Bronchial epithelial cell (primary cell): ENCODE measurements around the gene PDHX. TPM values are rescaled to one million over a fixed set of nuclear protein-coding genes. Genes with fewer than 3 reads are reported as not detected.
"Not testable (repeated sequence)": the region's sequence is repeated elsewhere in the genome, so short reads cannot be mapped to it uniquely, and the experiment has no call there.

Experiments used
- DNase-seq: peaks from one replicate; pipeline ENCODE4 v3.0.0-alpha.2; 2010; ENCODE audit warnings: low read depth
- FAIRE-seq: peaks from 2 replicates; lab custom pipeline; 2011; peaks lifted over from hg19 to GRCh38; lab: Jason Lieb, UNC
- H3K27me3 ChIP-seq: 2 replicates; pipeline ENCODE4 v1.5.1; 2011; ENCODE audit warnings: low read length; ENCODE audit not compliant: control insufficient read depth, insufficient read depth
- H3K36me3 ChIP-seq: 2 replicates; pipeline ENCODE4 v1.5.1; 2011; ENCODE audit warnings: low read length; ENCODE audit not compliant: control insufficient read depth, insufficient read depth
- H3K4me3 ChIP-seq: 2 replicates; pipeline ENCODE4 v1.5.1; 2011; ENCODE audit warnings: mild to moderate bottlenecking, low read depth, low read length, control low read depth
- total RNA-seq: library from RNA; depleted of rRNA; stranded (reverse); fragments of >200 nt; gene quantifications from 2 replicates; pipeline ENCODE4 v1.2.1, GENCODE V29; 2014
- TF ChIP-seq, protein P1 (sequence below): IDR thresholded peaks from 2 replicates; pipeline ENCODE4 v1.5.1; 2011; ENCODE audit warnings: mild to moderate bottlenecking, moderate library complexity, low read length, control low read depth, inconsistent platforms; ENCODE audit not compliant: insufficient read depth, severe bottlenecking

Gene PDHX
- total RNA-seq, 1 donor from 2014 or later: 26.6 TPM

DNA sequence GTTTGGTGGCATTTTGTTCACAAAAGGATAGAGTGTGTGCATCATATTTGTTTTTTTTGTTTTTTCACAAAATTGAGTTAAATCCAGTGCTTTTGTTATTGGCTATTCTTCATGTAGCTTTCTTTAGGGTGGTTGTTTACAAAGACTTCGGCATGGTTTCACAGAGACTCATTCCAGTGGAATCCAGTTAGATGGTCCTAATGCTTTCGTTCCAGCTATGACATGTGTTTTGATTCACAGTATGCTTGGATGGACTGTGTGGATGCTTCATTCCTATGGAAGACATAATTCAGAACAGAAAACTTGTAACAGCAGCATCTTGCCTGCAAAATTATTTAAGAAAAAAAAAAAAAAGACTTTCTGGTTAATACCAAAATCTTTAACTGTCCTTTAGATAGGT lies 97.9 kb downstream of the PDHX start:
- no peak overlapping the region for H3K4me3 ChIP-seq
- no peaks in the 10 kb centered on the region for H3K36me3 ChIP-seq
- TF ChIP-seq, protein P1, sequence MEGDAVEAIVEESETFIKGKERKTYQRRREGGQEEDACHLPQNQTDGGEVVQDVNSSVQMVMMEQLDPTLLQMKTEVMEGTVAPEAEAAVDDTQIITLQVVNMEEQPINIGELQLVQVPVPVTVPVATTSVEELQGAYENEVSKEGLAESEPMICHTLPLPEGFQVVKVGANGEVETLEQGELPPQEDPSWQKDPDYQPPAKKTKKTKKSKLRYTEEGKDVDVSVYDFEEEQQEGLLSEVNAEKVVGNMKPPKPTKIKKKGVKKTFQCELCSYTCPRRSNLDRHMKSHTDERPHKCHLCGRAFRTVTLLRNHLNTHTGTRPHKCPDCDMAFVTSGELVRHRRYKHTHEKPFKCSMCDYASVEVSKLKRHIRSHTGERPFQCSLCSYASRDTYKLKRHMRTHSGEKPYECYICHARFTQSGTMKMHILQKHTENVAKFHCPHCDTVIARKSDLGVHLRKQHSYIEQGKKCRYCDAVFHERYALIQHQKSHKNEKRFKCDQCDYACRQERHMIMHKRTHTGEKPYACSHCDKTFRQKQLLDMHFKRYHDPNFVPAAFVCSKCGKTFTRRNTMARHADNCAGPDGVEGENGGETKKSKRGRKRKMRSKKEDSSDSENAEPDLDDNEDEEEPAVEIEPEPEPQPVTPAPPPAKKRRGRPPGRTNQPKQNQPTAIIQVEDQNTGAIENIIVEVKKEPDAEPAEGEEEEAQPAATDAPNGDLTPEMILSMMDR: no peak
- FAIRE-seq (no peak), DNase-seq (peak; percentile 68)
- no peaks in the 10 kb centered on the region for H3K27me3 ChIP-seq

DNA sequence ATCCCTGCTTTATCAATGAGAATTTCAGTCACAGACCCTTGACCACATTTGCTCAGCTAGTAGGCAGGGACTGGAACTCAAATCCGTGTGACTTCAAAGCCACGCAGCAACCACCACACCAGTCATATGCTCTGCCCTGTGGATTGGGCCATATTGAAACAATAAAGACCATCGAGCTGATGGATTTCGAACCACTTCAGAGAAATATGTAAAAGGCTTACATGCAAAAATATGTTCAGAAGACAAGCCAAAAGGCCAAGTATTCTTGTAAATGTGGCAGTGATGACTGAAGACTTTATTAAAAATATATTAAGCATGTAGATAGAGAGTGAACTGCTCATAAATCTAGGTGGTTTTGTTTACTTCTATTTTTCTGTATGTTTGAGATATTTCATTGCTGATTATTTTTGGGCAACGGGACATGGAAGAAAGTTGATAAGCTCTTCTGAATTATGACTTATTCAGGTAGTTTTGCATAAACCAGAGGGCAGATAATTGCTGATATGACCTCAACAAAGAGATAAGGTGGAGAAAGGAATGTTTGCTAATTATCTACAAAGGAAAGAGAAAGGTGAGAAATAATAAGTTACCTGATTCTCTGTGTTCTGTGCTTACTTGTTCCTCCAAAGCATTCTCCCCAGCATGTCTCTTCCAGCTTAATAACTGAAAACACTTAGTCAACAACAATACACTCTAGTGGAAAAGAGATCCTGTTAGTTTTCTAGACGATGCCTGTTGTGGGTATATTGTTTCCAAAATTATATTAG lies 99.4 kb downstream of the PDHX start:
- Histone ChIP-seq H3K4me3 (no peak overlapping the region), H3K36me3 (no peaks in the 10 kb centered on the region), H3K27me3 (no peaks in the 10 kb centered on the region)
- DNase-seq (no peak), FAIRE-seq (peak; percentile 13)
- TF ChIP-seq, protein P1: no peak

DNA sequence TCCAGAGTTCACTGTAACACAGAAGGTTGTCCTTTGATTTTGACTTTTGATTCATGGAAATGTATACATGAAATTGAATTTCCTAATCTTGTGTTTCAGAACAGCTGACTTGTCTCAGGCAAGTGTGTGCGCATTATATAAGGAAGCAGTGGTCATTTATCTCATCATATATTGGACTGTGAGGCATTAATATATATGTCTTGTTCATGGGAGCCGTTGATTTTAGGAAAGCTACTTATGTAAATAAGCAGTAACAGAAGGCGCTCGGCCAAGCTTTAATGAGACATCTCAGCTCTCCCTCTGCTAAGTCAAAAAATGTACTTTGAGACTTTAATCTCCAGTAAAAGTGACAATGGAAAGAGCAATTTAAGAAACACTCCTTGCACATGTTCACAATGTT lies 100.5 kb downstream of the PDHX start:
- Histone ChIP-seq H3K27me3 (no peaks in the 10 kb centered on the region), H3K4me3 (no peak overlapping the region), H3K36me3 (no peaks in the 10 kb centered on the region)
- FAIRE-seq: no peak
- DNase-seq: no peak
- TF ChIP-seq, protein P1: no peak

DNA sequence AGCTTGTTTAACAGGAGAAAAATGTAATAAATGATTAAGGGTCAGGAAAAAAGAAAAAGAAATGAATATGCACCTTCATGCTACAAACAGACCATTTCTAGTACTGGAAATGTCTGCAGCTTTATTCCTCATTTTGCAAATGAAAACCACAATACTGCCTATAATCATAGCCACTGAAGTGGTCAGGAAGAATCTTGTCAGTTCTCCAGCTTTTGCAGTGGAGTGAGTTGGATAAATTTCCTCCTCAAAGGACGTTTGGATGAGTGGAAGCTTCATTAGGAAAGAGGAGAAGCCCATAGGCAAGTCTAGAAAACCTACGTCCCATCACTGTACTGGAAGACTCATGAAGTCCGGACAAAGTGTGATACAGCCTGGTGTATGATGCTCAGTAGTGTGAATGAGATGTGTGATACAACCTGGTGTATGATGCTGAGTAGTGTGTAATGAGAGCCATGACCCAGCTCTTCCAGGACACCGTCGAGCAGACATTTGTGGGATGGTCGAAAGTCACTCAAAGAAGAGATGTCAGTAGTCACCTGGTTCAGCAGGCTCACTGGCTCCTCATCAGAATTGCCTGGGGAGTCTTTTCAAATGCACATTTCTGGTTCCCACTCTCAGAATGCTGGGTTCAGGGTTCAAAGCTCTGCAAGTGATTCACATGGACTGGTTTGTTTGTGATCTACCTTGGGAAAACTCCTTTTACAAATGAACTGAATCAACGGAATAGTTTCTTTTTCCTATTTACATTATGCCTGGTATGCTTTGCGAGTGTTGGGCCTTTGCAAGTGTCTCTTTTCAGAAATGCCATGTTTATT lies 101.3 kb downstream of the PDHX start:
- Histone ChIP-seq H3K4me3 (no peak overlapping the region), H3K27me3 (no peaks in the 10 kb centered on the region), H3K36me3 (no peaks in the 10 kb centered on the region)
- DNase-seq: no peak
- TF ChIP-seq, protein P1: no peak
- no peak for FAIRE-seq

DNA sequence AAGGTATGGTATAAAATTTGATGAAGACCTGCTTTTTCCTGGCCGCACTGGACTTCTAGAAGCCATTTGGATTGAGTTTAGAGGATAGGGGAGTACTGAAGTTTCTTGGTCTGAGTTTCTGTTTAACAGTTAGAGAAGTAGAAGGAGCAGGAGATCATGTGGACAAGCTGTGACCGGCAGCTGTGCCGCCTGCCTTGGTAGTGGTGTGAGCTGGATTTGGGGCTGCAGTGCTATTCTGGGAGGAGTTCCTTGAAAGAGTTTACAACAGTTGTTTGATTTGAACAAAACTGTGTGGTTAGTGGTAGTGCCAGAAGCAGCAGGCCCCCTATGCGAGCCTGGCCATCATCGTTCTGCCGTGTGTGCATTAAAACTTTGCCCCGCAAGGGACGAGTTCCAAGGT lies 105.2 kb downstream of the PDHX start:
- FAIRE-seq: no peak
- Histone ChIP-seq H3K36me3 (no peaks in the 10 kb centered on the region), H3K4me3 (no peak overlapping the region), H3K27me3 (no peaks in the 10 kb centered on the region)
- TF ChIP-seq, protein P1: no peak
- no peak for DNase-seq

DNA sequence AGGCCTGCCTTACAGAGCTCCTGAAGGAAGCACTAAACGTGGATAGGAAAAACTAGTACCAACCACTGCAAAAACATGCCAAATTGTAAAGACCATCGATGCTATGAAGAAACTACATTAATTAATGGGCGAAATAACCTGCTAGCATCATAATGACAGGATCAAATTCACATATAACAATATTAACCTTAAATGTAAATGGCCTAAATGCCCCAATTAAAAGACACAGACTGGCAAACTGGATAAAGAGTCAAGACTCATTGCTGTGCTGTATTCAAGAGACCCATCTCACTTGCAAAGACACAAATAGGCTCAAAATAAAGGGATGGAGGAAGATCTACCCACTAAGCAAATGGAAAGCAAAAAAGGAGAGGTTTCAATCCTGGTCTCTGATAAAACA lies 107.5 kb downstream of the PDHX start:
- H3K27me3 ChIP-seq, H3K4me3 ChIP-seq, H3K36me3 ChIP-seq, FAIRE-seq, DNase-seq: not testable (repeated sequence)

DNA sequence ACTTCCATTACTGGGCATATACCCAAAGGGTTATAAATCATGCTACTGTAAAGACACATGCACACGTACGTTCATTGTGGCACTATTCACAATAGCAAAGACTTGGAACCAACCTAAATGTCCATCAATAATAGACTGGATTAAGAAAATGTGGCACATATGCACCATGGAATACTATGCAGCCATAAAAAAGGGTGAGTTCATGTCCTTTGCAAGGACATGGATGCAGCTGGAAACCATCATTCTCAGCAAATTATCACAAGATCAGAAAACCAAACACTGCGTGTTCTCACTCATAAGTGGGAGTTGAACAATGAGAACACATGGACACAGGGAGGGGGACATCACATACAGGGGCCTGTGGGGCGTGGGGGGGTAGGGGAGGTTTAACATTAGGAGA lies 111.6 kb downstream of the PDHX start:
- not testable (repeated sequence) for H3K4me3 ChIP-seq, H3K36me3 ChIP-seq, H3K27me3 ChIP-seq, DNase-seq, FAIRE-seq
